ENCODE data around the gene AIMP1.

GRCh38 chr4:106362086-106362825, 45.9 kb downstream of the AIMP1 start:
- TF ChIP-seq EP300 (IDR thresholded peaks at IDR 0.05) (no peak), CTCF (IDR thresholded peaks at IDR 0.05) (no peak)

Measured in ovary (tissue), 3 donors.